HG03575 (cell line): ENCODE results near the gene C1QL2.

Experiments used
- ATAC-seq: cut with Tn5 transposase; IDR thresholded peaks from one replicate; pipeline ENCODE4 v1.9.1; 2021; ENCODE audit not compliant: unreplicated experiment, insufficient number of reproducible peaks, low FRiP score; ENCODE audit errors: extremely low read depth

C1QL2 gene

GRCh38 chr2:119113489-119113770 lies 45.1 kb downstream of the C1QL2 start:
- ATAC-seq: no peak

- no peak for ATAC-seq
Observed at GRCh38 chr2:119112770-119113488, 45.6 kb downstream of the C1QL2 start.

- ATAC-seq: no peak
Observed at GRCh38 chr2:119112230-119112629, 46.3 kb downstream of the C1QL2 start.

- no peak for ATAC-seq
Observed at GRCh38 chr2:119111115-119111975, 47.2 kb downstream of the C1QL2 start.

- no peak for ATAC-seq
Observed at GRCh38 chr2:119109866-119110265, 48.7 kb downstream of the C1QL2 start.

- no peak for ATAC-seq
Observed at GRCh38 chr2:119108186-119108585, 50.4 kb downstream of the C1QL2 start.

- ATAC-seq: no peak
Observed at GRCh38 chr2:119106301-119106897, 52.2 kb downstream of the C1QL2 start.
